A673 (cell line): ENCODE results near the gene VPS26B. TPM values are rescaled to one million over a fixed set of nuclear protein-coding genes. Genes with fewer than 3 reads are reported as not detected.

Source experiments
- BruUV-seq: library from RNA; stranded (reverse); fragments of 400-500 nt; replicated peaks from 2 replicates; lab custom pipeline; 2021; lab: Mats Ljungman, UMichigan
- CTCF ChIA-PET: fragments of 300-600 bp; sonication (Branson Sonifier 250); formaldehyde crosslinking; loops from one replicate; lab custom pipeline; 2022; ENCODE audit warnings: antibody characterized with exemption; lab: Charles Lee
- POLR2A ChIA-PET: fragments of 300-600 bp; sonication (Branson Sonifier 250); formaldehyde crosslinking; loops from one replicate; lab custom pipeline; 2022; ENCODE audit warnings: antibody characterized with exemption; ENCODE audit not compliant: low non-redundant PET; lab: Charles Lee
- DNase-seq: peaks from one replicate; pipeline ENCODE4 v3.0.0-alpha.2; 2015; ENCODE audit warnings: low spot score
- H3K27ac ChIP-seq: fragments of 200-600 bp; sonication (generic); 2 replicates; pipeline ENCODE4 v1.5.1; 2016; ENCODE audit warnings: mixed run types, low read depth, mild to moderate bottlenecking, mixed read lengths, antibody characterized with exemption, low read length; ENCODE audit not compliant: poor library complexity, severe bottlenecking
- H3K27me3 ChIP-seq: fragments of 200-600 bp; sonication (generic); replicated peaks from 2 replicates; pipeline ENCODE4 v1.6.1; 2017; ENCODE audit warnings: mixed run types, low read depth, mild to moderate bottlenecking, mixed read lengths, antibody characterized with exemption, low read length; ENCODE audit not compliant: insufficient read depth, poor library complexity
- H3K36me3 ChIP-seq: fragments of 200-600 bp; sonication (generic); 2 replicates; pipeline ENCODE4 v1.6.1; 2016; ENCODE audit warnings: mixed run types, mild to moderate bottlenecking, mixed read lengths, antibody characterized with exemption, low read length; ENCODE audit not compliant: insufficient read depth, poor library complexity, severe bottlenecking
- H3K4me1 ChIP-seq: fragments of 200-600 bp; sonication (generic); 2 replicates; pipeline ENCODE4 v1.6.1; 2017; ENCODE audit warnings: mixed run types, mild to moderate bottlenecking, mixed read lengths, antibody characterized with exemption, low read length; ENCODE audit not compliant: insufficient read depth, poor library complexity, severe bottlenecking
- H3K4me3 ChIP-seq: fragments of 200-600 bp; sonication (generic); 2 replicates; pipeline ENCODE4 v1.5.1; 2016; ENCODE audit warnings: low read depth, mixed run types, mild to moderate bottlenecking, mixed read lengths, low read length; ENCODE audit not compliant: poor library complexity, severe bottlenecking
- H3K9me3 ChIP-seq: fragments of 200-600 bp; sonication (generic); 2 replicates; pipeline ENCODE4 v1.6.1; 2016; ENCODE audit warnings: mixed run types, low read depth, mild to moderate bottlenecking, mixed read lengths, antibody characterized with exemption, low read length; ENCODE audit not compliant: poor library complexity, severe bottlenecking
- CTCF ChIP-seq: fragments of 300-800, 200-600 bp; sonication (generic); conservative IDR thresholded peaks from 2 replicates; pipeline ENCODE4 v1.5.1; 2017; ENCODE audit warnings: low read depth, mild to moderate bottlenecking, antibody characterized with exemption, low read length, moderate library complexity, mixed read lengths
- EZH2 ChIP-seq: fragments of 200-600 bp; sonication (generic); IDR thresholded peaks from 2 replicates; pipeline ENCODE4 v1.6.1; 2017; ENCODE audit warnings: borderline replicate concordance, low read depth, mild to moderate bottlenecking, mixed read lengths, antibody characterized with exemption, low read length; ENCODE audit not compliant: poor library complexity, severe bottlenecking
- intact Hi-C: fragments of 100-400 bp; cut with micrococcal nuclease; formaldehyde crosslinking; loops from one replicate; pipeline ENCODE4 v1.10.0; 2022; ENCODE audit not compliant: unreplicated experiment
- total RNA-seq: library from RNA; stranded (reverse); gene quantifications from 2 replicates; pipeline ENCODE4 v1.2.3, GENCODE V29; 2021

The VPS26B gene
- total RNA-seq, 1 experiment from 2014 or later = 51.3 TPM

- Histone ChIP-seq H3K4me3 (no peak overlapping the region), H3K27ac (no peak overlapping the region), H3K9me3 (no peaks in the 10 kb centered on the region), H3K27me3 (no peaks in the 10 kb centered on the region), H3K4me1 (peaks cover 8% of the 10 kb centered on the region), H3K36me3 (peaks cover 29% of the 10 kb centered on the region)
- CTCF ChIA-PET = no interaction called here
- no peak for TF ChIP-seq CTCF
- no peak for TF ChIP-seq EZH2
- POLR2A ChIA-PET = no interaction called here
- intact Hi-C loops = no loop called here
- no TSS peak for BruUV-seq
- no peak for DNase-seq
Measured at GRCh38 chr11:134257101-134257500, 32.6 kb downstream of the VPS26B start.

- ChIA-PET POLR2A (no interaction called here), CTCF (no interaction called here)
- DNase-seq = no peak
- Histone ChIP-seq H3K4me1 (peaks cover 4% of the 10 kb centered on the region), H3K36me3 (peaks cover 42% of the 10 kb centered on the region), H3K9me3 (no peaks in the 10 kb centered on the region), H3K27ac (no peak overlapping the region), H3K27me3 (no peaks in the 10 kb centered on the region), H3K4me3 (no peak overlapping the region)
- intact Hi-C loops = no loop called here
- no peak for TF ChIP-seq EZH2
- no peak for TF ChIP-seq CTCF
- no TSS peak for BruUV-seq
Measured at GRCh38 chr11:134258577-134258976, 34.1 kb downstream of the VPS26B start.

GRCh38 chr11:134260503-134260902 lies 36.0 kb downstream of the VPS26B start:
- intact Hi-C loops = no loop called here
- peaks cover 46% of the 10 kb centered on the region for H3K36me3 ChIP-seq
- TF ChIP-seq EZH2 (no peak), CTCF (no peak)
- H3K27me3 ChIP-seq = no peaks in the 10 kb centered on the region
- H3K9me3 ChIP-seq = no peaks in the 10 kb centered on the region
- BruUV-seq = no TSS peak
- CTCF ChIA-PET = no interaction called here
- H3K4me1 ChIP-seq = no peaks in the 10 kb centered on the region
- no peak for DNase-seq
- H3K4me3 ChIP-seq = no peak overlapping the region
- no peak overlapping the region for H3K27ac ChIP-seq
- POLR2A ChIA-PET = no interaction called here
